NCI-H82 treated with DMSO at 0.1 percent for 48 hours (cell line): ENCODE measurements around the gene RAET1E.
"Not testable (repeated sequence)": the region's sequence is repeated elsewhere in the genome, so short reads cannot be mapped to it uniquely, and the experiment has no call there.

Source experiments
- DNase-seq: peaks from one replicate; lab custom pipeline; 2025; ENCODE audit not compliant: unreplicated experiment; lab: John Stamatoyannopoulos, UW

RAET1E gene

DNA sequence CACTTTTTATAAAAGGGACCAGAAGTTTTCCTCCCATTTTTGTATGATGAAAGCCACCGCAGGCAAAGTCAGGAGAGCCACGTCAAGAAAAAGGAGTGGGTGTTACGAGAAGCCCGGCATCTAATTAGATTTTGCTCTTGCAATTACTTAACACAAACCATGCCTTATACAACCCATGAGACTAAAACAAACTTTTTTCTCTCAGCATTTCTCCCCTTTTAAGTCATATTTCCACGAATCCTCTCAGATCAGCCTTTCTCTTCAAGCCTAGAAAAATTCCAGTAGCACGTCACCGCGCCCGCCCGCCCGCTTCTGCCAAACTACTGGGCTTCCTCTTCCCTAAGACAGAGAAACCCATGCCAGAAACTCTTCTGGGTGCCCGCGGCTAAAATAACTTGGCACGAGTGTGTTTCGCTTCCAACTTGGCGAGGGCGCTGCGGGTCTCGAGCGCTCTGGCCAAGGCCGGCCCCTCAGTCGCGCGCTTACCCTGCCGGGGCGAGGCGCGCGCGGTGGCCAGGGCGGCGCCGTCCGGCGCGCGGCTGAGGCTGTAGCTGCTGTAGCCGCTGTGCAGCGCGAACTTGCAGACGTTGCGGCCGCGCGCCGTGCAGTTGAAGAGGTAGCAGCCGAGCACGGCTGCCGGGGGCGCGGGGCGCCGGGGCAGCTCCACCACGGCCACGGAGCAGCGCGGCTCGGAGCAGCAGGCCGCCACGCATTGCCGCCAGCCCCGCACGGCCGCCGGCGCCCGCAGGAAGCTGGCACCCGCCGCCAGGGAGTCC is 34.8 kb downstream of the RAET1E start:
- DNase-seq = no peak

DNA sequence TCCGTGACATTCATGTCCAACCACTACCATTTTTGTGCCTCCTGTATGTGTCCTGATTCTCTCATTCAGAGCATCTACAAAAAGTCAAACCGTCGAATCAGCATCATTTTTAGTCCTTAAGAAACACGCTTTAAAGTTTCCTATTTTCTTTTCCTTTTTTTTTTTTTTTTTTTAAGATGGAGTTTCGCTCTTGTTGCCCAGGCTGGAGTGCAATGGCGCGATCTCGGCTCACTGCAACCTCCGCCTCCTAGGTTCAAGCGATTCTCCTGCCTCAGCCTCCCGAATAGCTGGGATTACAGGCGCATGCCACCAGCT is 35.5 kb downstream of the RAET1E start:
- not testable (repeated sequence) for DNase-seq

DNA sequence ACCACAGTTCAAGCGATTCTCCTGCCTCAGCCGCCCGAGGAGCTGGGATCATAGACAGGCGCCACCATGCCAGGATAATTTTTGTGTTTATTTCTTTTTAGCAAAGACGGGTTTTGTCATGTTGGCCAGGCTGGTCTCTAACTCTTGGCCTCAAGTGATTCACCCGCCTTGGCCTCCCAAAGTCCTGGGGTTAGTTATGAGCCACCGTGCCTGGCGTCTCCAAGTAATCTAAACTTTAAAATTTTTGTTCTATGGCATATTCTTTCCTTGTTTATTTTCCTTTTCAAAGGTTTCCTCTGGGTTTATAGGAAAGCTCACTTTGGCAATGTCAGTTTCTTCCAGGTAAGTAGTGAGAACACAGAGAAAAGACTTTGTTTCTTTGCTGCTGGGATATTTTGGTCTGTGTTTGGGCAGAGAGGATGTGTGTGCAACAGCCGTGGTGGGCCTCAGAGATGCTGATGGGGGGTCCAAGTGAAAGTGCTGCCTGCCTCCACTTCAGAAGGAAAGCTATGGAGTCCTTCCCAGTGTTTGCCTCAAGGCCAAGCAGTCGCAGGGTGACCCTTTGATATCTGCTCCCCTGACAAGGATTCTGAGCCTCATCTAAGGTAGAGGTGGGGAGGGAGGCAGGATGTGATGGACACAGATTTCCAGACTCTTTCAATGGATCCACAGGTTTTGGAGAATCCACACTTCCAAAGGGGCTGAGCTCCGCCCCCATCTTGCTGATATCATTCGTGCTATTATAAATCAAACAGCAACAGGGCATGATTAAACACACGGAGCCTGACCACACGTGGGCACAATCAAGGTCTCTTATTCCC is 36.1 kb downstream of the RAET1E start:
- DNase-seq = no peak

DNA sequence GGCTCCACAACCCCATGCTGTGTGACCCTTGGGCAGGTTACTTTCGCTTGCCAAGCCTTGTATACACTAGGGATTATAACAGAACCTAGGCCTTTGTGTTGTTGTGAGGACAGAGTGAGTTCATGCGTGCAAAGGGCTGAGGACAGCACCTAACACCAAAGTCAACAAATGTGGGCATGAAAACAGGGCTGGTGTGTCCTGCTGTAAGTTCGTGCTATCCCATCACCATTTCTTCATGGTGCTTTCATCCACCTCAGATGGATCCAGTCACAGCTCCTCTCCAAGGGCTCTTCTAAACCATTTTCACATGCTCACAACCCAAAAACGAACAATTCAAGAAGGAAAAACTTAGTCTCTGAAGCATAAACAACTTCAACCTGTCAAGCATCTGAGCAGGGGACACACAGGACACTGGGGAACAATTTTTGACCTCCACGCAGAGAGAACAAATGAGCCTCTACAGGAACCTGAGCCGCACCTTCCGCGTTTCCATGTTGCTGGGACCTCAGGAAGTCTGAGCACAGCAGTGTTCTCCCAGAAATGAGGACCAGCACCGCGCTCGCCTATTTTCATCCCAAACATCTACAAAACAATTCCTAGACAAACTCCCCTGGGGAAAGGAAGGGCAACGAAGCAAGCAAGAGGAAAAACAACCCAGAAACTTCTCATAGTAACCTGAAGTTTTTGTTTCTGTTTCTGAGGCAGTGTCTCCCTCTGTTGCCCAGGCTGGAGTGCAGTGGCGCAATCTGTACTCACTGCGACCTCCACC is 36.9 kb downstream of the RAET1E start:
- no peak for DNase-seq

DNA sequence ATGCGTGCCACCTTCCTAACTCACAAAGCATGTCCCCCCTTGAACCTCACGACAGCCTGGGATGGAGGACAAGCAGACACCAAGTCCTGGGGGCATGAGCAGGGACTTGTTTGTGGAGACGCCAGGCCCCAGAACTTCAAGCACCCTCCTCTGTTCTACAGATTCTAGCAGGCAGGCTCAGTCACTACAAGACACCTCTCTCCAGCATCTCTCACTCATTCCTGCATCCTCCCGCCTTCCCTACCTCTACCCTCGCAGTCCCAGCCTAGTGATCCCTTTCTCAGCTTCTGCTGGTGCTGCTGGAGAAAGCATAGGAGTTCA is 37.4 kb downstream of the RAET1E start:
- DNase-seq = no peak

DNA sequence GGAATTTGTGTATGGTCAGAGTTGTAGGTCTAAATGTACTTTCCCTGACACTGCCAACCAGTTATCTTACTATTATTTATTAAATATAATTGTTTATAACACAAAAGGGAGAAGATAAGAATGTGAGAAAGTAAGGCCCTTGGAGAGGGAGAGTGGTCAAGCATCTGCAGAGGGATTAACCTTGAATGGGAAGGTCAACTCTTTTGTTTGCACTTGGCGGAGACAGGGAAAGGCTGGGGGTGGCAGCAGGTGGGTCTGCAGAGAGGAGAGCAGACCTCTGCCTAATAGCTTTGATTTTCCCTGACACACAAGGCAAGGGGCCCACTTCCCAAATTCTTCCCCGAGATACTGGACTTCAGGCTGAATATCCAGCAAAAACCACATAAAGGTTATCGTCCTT is 38.0 kb downstream of the RAET1E start:
- DNase-seq = no peak

DNA sequence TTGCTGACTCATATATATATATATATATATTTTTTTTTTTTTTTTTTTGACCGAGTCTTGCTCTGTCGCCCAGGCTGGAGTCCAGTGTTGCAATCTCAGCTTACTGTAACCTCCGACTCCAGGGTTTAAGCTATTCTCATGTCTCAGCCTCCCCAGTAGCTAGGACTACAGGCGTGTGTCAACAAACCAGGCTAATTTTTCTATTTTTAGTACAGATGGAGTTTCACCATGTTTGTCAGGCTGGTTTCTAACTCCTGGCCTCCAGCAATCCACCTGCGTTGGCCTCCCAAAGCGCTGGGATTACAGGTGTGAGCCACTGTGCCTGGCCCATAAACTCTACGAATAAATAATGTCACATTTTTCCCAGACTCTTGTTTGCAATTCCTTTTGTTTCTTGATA is 38.5 kb downstream of the RAET1E start:
- no peak for DNase-seq

DNA sequence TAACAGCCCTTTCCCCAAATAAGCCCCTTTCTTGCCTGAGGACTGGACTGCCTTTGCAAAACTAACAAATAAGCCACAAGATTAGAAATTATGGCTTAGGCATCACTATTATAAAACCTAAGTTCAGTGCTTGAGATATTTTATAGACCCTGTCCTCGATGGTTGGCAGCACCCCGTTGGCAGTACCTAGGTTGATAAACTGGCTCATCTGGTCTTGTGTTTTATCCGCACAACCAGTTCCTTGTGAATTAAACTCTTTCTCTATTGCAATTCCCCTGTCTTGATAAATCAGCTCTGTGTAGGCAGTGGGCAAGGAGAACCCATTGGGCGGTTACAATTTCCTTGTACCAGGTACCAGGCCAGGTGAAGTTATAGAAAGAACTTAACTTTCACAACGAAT is 40.4 kb downstream of the RAET1E start:
- no peak for DNase-seq

DNA sequence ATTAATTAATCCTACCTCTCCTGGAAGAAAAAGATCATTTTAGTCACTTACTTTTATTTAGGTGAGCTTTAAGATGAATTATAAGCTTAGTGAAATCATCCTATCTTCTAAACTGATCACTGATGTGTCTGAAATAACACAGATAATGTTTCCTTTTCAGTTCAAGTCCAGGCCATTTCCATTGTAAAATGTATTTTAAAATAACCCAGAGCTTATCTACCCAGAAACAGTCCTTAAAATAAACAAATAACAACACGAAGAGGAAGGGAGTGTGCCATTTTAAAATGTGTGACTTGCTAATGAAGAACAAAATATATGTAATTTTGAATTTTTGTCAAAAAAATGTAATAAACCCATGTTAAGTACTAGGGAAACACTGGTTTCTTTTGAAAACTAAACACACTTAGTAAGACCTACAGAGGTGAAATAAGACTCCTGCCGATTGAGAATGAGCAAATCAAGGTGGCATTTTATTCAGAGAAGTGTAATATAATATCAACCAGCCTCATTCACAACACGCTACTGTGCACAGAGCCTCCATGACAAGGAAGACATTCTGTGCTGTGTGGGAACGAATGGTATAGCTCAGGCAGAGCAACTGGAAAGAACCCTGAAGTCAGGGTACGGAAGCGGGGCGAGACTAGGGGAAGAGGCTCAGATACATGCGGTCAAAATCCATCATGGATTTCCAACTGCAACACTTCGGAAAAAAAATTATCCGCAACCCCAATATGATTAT is 41.5 kb downstream of the RAET1E start:
- no peak for DNase-seq

DNA sequence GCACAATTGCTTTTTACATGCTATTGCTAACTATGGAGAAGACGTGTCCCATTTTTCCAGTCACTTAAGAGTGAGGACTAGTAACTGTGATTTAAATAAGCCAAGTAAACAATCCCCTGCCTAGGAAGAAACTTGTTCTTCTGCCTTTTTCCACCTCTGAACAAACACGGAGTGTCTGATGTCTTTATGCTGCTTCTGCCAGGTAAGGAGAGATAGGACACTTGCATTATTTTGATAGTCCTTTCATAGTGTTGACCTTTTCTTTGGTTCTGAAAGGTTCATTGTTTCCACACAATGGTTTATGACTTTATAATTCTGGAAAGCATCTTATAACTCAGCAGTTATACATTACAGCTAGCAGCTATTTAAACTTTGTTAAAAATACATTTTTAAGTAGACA is 42.2 kb downstream of the RAET1E start:
- no peak for DNase-seq

DNA sequence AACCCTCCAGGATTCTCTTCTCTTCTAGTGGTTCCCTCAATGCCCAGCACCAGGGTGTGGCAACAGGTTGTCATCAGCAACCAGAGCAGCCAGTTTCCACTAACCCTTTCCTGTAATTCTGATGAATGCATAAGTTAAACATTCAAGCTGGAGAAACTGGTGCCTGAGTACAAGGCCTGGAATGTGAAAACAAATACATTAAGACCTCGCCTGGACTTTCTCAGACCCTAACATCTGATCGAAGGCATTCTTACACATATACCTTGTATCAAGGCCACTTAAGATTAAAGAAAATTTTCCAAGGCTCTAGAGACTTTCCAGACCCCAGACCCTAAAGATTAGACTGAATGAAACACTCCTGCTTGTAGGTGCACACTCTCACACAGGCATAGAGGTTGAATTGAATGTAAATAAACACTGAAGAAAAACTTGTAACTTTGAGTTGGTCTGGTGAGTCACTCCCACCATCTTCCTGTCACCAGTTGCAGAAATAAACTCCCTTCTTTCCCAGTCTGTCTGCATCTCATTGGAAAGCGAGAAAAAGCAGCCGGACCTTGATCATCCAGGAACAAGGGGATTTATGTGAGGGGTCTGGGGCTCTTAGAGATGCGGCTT is 42.8 kb downstream of the RAET1E start:
- no peak for DNase-seq

DNA sequence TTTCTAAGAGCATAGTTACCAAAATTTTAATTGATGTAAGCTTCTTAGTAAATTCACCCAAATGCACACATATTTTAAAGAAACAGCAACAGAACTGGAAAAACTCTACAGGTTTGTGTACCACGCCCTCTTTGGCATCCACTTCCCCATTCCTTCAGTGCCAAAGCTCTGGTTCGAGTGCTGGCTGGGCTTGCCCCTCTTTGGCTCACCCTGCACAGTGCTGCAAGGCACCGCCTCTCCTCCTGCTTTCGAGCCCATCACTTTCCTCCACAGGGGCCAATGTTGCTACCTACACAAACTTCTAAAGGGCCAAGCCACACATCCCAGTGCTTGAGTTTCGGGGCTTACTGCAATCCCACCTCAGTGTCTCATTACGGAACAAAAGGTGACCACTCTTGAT is 43.4 kb downstream of the RAET1E start:
- no peak for DNase-seq

DNA sequence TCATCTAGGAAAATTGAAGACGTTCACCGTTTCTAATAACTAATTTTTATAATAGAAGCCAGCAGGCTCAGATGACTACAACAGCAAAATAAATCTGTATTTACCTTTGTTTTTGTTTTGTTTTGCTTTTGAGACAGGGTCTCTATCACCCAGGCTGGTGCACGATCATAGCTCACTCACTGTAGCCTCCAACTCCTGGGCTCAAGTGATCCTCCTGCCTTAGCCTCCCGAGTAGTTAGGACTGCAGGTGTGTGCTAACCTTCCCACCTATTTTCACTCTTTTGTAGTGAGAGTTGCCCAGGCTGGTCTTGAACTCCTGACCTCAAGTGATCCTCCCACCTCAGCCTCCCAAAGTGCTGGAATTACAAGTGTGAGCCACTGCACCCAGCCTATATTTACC is 43.9 kb downstream of the RAET1E start:
- not testable (repeated sequence) for DNase-seq

DNA sequence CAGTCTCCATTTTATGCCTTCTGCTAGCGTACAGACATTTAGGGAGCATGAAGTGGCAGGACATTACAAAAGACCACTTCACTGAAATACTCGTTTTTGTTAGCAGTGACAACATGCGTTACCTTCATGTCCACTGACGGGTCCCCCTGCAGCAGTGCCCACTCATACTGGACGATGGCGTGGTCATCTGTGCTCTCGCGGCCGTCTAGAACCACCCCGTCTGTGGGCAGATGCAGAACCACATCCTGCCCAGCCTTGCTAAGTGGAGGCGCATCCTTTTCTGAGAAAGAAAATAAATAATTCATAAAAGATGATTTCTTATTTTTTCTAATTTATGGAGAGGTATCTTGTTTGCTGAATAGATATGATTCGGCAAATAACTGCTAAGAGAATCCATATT is 45.0 kb downstream of the RAET1E start:
- DNase-seq = no peak

DNA sequence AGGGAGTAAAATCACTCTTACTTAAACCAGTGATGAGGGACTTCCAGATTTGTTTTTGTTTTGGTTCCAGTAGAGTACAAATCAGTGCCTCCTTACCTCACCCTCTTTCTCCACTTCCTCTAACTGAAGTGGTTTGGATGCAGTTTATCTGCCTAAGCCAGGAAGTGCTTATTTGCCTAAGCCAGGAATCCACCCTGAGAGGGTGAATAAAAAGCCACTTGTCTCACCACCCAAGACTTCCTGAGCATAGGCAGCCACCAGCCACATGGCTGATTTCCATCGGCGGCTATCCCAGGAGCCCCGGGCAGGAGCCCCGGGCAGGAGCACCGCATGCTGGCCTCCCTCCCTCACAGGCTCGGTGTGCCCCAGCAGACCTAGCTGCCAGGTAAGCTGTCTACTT is 45.7 kb downstream of the RAET1E start:
- DNase-seq = no peak

DNA sequence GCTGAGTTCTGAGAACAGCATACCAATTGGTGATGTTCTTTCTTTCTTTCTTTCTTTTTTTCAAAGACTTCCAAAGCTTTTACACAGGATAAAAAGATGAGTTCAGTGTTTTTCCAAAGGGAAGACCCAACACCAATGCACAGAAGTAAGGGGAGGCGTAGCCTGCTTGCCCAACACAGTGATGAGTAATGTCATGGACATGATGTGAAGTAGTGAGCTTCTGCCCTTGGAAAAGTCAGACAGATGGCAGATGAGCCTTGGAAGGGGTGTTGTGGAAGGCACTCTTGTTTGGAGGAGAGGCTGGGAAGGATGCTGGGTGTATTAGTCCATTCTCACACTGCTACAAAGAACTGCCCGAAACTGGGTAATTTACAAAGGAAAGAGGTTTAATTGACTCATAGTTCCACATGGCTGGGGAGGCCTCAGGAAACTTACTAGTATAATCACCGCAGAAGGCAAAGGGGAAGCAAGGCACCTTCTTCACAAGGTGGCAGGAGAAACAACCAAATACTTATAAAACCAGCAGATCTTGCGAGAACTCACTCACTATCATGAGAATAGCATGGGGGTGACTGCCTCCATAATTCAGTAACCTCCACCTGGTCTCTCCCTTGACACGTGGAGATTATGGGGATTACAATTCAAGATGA is 46.3 kb downstream of the RAET1E start:
- no peak for DNase-seq

DNA sequence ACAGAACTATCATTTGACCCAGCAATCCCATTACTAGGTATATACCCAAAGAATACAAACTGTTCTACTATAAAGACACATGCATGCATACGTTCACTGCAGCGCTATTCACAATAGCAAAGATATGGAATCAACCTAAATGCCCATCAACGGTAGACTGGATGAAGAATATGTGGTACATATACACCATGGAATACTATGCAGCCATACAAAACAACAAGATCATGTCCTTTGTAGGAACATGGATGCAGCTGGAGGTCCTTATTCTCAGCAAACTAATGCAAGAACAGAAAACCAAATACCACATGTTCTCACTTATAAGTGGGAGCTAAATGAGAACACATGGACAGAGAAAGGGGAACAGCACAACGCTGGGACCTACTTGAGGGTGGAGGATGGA is 49.6 kb downstream of the RAET1E start:
- not testable (repeated sequence) for DNase-seq
